ENCODE results near the gene CSDE1. TPM values are rescaled to one million over a fixed set of nuclear protein-coding genes. Genes with fewer than 3 reads are reported as not detected.

Gene CSDE1
- total and polyA plus RNA-seq, 12 donors = 75.6 to 775 (median 422) TPM

GRCh38 chr1:114710360-114710759 is 47.4 kb downstream of the CSDE1 start:
- 96 to 99% (median 97%) methylated on average over 3 of the region's 3 CpGs for WGBS, 4 donors
- TF ChIP-seq, protein P1, sequence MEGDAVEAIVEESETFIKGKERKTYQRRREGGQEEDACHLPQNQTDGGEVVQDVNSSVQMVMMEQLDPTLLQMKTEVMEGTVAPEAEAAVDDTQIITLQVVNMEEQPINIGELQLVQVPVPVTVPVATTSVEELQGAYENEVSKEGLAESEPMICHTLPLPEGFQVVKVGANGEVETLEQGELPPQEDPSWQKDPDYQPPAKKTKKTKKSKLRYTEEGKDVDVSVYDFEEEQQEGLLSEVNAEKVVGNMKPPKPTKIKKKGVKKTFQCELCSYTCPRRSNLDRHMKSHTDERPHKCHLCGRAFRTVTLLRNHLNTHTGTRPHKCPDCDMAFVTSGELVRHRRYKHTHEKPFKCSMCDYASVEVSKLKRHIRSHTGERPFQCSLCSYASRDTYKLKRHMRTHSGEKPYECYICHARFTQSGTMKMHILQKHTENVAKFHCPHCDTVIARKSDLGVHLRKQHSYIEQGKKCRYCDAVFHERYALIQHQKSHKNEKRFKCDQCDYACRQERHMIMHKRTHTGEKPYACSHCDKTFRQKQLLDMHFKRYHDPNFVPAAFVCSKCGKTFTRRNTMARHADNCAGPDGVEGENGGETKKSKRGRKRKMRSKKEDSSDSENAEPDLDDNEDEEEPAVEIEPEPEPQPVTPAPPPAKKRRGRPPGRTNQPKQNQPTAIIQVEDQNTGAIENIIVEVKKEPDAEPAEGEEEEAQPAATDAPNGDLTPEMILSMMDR (IDR thresholded peaks at IDR 0.05) = no peak
- TF ChIP-seq POLR2A (IDR thresholded peaks at IDR 0.05) = no peak
- intact Hi-C loops (cut with DNase I) = no loop called here
- DNase-seq = no peak
- H3K9me3 ChIP-seq (replicated peaks in 1 of 3) = no peaks in the 10 kb centered on the region
- no peaks in the 10 kb centered on the region for H3K27me3 ChIP-seq
- no peak overlapping the region for H3K27ac ChIP-seq
- H3K36me3 ChIP-seq (replicated peaks in 1 of 2) = peaks cover 0 to 61% of the 10 kb centered on the region in 2 donors
- H3K4me1 ChIP-seq (replicated peaks in 1 of 2) = peaks cover 3 to 10% of the 10 kb centered on the region in 2 donors
- no peak overlapping the region for H3K4me3 ChIP-seq

DNA sequence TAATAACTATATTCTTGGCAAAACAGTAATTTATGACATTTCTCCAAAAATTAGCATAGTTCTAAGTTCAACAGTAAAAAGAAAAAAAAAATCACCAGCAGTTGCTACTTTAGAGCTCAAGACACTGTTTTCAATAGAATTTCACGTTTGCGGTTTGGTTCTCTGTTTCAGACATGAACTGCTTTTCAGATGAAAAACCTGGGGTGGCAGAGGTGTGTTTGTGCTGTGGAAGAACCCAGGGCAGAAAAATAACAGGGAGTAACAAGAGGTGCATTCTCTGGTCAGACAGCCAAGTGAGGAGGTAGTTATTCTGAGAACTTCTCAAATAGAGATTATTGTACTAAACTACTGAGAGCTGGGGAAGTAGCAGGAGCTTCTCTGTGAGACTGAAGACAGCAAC is 50.2 kb downstream of the CSDE1 start:
- H3K27ac ChIP-seq = no peak overlapping the region
- intact Hi-C loops (cut with DNase I) = no loop called here
- no peak for TF ChIP-seq POLR2A (IDR thresholded peaks at IDR 0.05)
- TF ChIP-seq, protein P1 (IDR thresholded peaks at IDR 0.05) = no peak
- H3K4me3 ChIP-seq = no peak overlapping the region
- 81 to 90% (median 84%) methylated on average over 2 of the region's 2 CpGs for WGBS, 4 donors
- DNase-seq = no peak
- H3K4me1 ChIP-seq (replicated peaks in 1 of 2) = no peaks in the 10 kb centered on the region
- no peaks in the 10 kb centered on the region for H3K9me3 ChIP-seq (replicated peaks in 1 of 3)
- peaks cover 0 to 55% of the 10 kb centered on the region in 2 donors for H3K36me3 ChIP-seq (replicated peaks in 1 of 2)
- H3K27me3 ChIP-seq = no peaks in the 10 kb centered on the region

- TF ChIP-seq, protein P1 (IDR thresholded peaks at IDR 0.05) = no peak
- 93 to 98% (median 96%) methylated on average over 1 of the region's 1 CpG for WGBS, 4 donors
- H3K27ac ChIP-seq = no peak overlapping the region
- H3K36me3 ChIP-seq (replicated peaks in 1 of 2) = peaks cover 0 to 30% of the 10 kb centered on the region in 2 donors
- H3K4me3 ChIP-seq = no peak overlapping the region
- no peaks in the 10 kb centered on the region for H3K27me3 ChIP-seq
- DNase-seq = no peak
- no peaks in the 10 kb centered on the region for H3K9me3 ChIP-seq (replicated peaks in 1 of 3)
- intact Hi-C loops (cut with DNase I) = no loop called here
- no peaks in the 10 kb centered on the region for H3K4me1 ChIP-seq (replicated peaks in 1 of 2)
Measured at GRCh38 chr1:114703242-114703641, 54.5 kb downstream of the CSDE1 start.

DNA sequence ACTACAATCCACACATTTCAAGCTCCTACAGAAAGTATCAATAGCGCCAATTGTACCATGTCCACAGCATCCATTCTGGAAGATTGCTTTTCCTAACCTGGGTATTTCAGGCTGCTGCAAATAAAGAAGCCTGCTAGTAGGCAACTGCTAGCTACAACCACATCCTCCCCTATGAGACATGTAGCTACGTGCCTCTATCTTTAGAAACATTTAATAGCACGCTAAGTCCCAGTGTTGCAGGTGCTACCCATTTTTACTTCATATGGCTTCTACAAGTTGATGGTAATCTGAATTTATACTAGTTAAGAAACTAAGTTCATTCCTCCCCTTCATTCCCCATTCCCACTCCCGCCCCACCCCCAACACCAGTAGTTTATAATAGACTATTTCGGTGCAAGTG is 55.0 kb downstream of the CSDE1 start:
- intact Hi-C loops (cut with DNase I) = no loop called here
- Histone ChIP-seq H3K4me3 (no peak overlapping the region), H3K27ac (no peak overlapping the region), H3K36me3 (replicated peaks in 1 of 2) (peaks cover 0 to 25% of the 10 kb centered on the region in 2 donors), H3K4me1 (replicated peaks in 1 of 2) (no peaks in the 10 kb centered on the region), H3K9me3 (replicated peaks in 1 of 3) (no peaks in the 10 kb centered on the region), H3K27me3 (no peaks in the 10 kb centered on the region)
- TF ChIP-seq, protein P1 (IDR thresholded peaks at IDR 0.05) = no peak
- no peak for TF ChIP-seq POLR2A (IDR thresholded peaks at IDR 0.05)
- no peak for DNase-seq
- WGBS, 4 donors = 89 to 96% (median 93%) methylated on average over 5 of the region's 5 CpGs
